Astrocyte of the cerebellum (primary cell): Measurements from ENCODE around the gene PDE1C.

Experiments used
- DNase-seq: peaks from one replicate; pipeline ENCODE4 v3.0.0-alpha.2; 2011; ENCODE audit warnings: low read depth
- H3K4me3 ChIP-seq: 2 replicates; pipeline ENCODE4 v1.5.1; 2011; ENCODE audit warnings: mild to moderate bottlenecking, low read depth, low read length, moderate library complexity
- in situ Hi-C: cut with HindIII; loops from 2 replicates; pipeline ENCODE4 v1.10.0; 2017; ENCODE audit warnings: low sequenced_read_pairs
- TF ChIP-seq, protein P1 (sequence below): IDR thresholded peaks from 2 replicates; pipeline ENCODE4 v1.5.1; 2012; ENCODE audit warnings: low read length, low read depth, moderate library complexity, mild to moderate bottlenecking; ENCODE audit errors: missing control alignments

Gene PDE1C

GRCh38 chr7:32044739-32045138 lies 25.5 kb downstream of the PDE1C start:
- TF ChIP-seq, protein P1, sequence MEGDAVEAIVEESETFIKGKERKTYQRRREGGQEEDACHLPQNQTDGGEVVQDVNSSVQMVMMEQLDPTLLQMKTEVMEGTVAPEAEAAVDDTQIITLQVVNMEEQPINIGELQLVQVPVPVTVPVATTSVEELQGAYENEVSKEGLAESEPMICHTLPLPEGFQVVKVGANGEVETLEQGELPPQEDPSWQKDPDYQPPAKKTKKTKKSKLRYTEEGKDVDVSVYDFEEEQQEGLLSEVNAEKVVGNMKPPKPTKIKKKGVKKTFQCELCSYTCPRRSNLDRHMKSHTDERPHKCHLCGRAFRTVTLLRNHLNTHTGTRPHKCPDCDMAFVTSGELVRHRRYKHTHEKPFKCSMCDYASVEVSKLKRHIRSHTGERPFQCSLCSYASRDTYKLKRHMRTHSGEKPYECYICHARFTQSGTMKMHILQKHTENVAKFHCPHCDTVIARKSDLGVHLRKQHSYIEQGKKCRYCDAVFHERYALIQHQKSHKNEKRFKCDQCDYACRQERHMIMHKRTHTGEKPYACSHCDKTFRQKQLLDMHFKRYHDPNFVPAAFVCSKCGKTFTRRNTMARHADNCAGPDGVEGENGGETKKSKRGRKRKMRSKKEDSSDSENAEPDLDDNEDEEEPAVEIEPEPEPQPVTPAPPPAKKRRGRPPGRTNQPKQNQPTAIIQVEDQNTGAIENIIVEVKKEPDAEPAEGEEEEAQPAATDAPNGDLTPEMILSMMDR = no peak
- no peak overlapping the region for H3K4me3 ChIP-seq
- DNase-seq = no peak
- in situ Hi-C loops = no loop called here

DNA sequence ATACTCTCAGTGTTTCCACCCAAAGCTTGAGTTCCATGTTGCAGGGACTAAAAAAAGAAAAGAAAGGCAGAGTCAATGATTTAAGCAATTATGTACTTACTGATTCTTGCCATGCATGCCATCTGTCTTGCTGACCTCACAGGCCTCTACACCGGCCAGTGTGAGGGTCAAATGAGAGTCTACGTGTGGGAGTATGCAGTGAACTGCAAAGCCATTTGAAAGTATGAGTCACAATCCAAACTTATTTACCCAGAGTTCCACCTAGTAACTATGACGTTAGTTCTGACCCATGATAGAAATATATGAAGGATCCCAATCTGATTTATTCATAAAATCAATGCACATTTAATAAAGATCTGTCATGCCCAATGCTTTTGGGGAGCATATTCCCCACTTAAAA lies 26.5 kb downstream of the PDE1C start:
- no peak overlapping the region for H3K4me3 ChIP-seq
- in situ Hi-C loops = no loop called here
- DNase-seq = no peak
- TF ChIP-seq, protein P1 = no peak

DNA sequence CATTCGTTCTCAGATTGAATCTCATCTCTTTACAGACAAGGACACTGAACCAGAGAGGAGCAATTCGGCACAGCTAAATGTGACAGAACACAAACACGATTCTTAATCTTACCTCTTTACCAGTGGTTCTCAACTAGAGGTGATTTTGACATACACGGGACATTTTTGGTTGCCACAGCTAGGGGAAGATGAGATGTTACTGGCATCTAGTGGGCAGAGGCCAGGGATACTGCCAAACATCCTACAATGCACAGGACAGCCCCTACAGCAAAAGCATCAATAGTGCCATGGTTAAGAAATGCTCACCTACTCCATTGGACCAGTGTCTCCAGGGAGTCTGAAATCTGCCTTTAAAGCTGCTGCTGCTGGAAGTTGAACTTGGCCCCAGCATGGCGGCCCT lies 27.3 kb downstream of the PDE1C start:
- no peak for DNase-seq
- H3K4me3 ChIP-seq = no peak overlapping the region
- TF ChIP-seq, protein P1 = no peak
- in situ Hi-C loops = no loop called here

DNA sequence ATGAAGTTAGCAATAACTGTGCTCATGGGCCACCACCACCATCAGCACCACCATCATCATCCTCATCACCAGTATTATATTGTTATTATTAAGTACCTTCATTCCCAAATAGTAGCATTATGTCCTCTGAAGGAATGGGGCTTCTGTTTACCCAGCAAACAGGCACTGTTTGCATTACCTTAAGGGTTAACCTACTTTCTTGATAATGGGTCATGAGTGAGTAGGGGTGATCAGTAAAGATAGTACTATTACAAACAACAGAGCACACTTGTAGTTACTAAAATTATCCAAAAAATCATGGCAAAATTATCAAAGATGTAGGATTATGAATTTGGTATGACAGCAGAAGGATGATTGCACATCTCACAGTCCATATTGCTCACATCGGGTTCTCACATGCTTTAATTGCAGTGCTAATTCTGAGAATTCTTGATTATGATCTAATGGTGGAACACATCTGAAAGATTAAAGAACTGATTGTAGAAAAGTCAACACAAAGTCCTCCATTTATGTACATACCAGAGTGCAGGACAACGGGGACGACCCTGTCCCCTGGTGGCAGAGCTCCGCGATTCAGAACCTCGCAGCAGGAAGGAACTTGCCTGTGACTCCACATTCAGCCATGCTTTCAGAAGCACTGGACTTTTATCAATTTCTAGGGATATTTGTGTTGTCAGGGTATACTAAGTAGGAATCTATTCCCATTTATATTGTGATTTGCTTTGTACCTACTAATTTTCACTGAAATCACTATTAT lies 31.0 kb downstream of the PDE1C start:
- in situ Hi-C loops = no loop called here
- no peak for DNase-seq

GRCh38 chr7:32037650-32038198 lies 32.5 kb downstream of the PDE1C start:
- TF ChIP-seq, protein P1 = no peak
- in situ Hi-C loops = no loop called here
- no peak for DNase-seq
- no peak overlapping the region for H3K4me3 ChIP-seq

More for the DNA sequence above, 31.0 kb downstream of the PDE1C start:
- TF ChIP-seq, protein P1 = no peak
- H3K4me3 ChIP-seq = no peak overlapping the region

DNA sequence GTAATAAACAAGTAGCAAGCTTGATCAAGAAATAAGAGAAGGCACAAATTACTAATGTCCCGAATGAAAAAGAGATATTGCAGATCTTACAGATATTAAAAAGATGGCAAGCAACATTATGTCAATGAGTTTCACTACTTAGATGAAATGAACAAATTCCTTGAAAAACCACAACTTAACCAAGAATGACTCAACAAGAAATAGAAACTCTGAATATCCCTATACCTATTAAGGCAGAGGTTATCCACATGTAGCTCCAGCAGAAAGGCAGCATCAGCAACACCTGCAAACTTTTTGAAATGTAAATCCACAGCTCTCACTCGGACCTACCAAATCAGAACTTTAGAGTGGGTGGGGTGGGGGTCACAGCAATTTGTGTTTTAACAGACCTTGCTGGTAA lies 33.6 kb downstream of the PDE1C start:
- TF ChIP-seq, protein P1 = no peak
- in situ Hi-C loops = no loop called here
- H3K4me3 ChIP-seq = no peak overlapping the region
- DNase-seq = peak; percentile 44
